Iris pigment epithelial cell (primary cell): ENCODE measurements around the gene ANKRD34A.

Experiments used
- DNase-seq: peaks from one replicate; pipeline ENCODE4 v3.0.0-alpha.2; 2011; ENCODE audit warnings: low read depth

ANKRD34A gene

DNA sequence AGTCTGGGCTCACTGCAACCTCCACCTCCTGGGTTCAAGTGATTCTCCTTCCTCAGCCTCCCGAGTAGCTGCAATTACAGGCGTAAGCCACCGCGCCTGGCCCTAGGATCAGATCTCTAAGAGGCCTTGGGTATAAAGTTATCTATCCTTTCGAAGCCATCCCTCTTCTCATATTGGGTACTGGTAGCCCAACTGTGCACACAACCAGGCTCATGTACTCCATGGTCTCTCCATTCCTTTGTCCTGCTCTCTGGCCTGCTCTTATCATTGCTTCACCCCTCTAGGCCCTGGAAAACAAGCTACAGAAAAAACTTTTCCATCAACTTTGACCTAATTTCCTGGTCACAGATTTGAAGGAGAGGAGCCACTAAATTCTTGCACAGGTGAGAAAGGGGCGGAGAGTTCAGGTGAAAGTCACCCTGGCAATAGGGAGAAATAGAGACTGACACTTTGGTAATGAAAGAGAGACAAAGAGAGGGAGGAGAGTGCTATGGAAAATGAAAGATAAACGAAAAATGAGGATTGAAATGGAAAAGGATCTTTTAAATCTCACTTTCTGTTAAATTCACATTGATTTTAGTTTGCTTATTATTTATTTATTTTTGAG, 26.0 kb upstream of the ANKRD34A start:
- DNase-seq: no peak

DNA sequence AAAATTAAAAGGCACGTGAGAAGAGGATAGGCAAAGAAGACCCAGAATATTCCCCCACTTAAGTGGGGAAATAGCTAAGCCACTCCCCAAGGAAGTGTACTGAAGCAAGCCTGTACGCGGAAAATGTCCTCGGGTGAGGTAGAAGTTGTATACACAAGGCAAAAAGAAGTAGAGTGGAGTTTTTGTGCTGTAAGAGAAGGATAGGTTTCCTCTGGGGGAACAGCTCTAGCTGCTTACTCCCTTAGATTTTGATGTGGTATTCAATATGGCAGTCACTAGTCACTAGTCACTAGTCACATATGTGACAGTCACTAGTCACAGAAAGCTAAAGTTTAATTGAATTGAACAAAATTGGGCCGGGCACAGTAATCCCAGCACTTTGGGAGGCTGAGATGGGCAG, 24.4 kb upstream of the ANKRD34A start:
- DNase-seq: no peak

DNA sequence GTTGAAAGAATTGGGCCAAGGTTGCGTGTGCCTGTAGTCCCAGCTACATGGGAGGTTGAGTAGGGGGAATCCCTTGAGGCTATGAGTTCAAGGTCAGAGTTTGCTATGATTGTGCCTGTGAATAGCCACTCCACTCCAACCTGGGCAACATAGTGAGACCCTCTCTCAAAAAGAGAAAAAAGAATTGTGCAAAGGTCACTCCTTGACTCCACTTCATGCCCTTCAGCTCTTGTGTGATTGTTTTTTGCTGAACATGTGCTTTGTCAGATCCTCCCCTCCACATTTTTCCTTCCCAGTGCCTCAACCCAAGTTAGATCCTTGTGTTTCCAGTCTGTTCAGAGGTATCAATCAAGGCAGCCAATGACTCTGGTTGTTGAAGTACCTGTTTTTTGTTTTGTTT, 23.6 kb upstream of the ANKRD34A start:
- DNase-seq: no peak

DNA sequence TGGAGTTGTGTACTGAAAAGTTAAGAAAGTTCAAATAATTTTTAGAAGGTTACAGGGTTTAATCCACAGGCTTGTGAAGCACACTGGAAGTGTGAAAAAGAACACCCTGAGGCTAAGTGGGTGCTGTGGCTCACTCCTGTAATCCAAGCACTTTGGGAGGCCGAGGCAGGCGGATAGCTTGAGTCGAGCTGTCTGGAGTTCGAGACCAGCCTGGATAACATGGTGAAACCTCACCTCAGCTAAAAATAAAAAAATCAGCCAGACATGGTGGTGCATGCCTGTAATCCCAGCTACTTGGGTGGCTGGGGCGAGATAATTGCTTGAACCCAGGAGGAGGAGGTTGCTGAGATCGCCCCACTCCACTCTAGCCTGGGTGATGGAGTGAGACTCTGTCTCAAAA, 22.2 kb upstream of the ANKRD34A start:
- no peak for DNase-seq

DNA sequence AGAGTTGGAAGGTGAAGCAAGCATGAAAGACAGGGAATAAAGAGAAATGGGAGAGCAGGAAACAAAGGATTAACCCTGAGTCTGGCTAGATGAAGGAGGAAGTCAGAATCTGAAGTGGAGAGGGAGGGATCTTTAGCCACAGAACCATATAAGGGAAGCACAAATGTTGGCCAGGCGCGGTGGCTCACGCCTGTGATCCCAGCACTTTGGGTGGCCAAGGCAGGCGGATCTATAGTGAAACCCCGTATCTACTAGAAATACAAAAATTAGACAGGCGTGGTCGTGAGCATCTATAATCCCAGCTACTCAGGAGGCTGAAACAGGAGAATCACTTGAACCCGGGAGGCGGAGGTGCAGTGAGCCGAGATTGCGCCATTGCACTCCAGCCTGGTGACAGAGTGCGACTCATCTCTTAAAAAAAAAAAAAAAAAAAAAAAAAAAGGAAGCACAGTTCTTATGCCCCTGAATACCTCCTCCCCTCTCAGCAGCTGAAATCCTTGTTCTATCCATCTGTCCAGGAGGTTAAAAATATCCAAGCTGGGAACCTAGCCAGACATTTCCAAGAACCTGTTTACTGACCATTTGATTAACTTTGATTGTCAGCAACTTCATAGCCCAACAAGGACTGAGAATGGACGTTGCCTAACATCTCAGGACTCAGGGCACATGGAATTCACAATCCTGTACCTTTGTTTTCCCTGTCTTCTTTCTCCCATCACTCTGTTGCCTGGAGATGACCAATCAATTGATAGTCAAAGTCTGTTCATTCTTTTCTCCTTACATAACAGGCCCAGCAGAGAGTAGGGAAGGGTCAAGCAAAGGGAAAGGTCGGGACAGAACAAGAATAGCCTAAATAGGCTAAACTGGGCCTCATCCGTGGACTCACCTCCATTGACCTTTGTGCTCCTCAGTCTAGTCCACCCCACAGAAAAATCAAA, 21.4 kb upstream of the ANKRD34A start:
- DNase-seq: peak; percentile 63

DNA sequence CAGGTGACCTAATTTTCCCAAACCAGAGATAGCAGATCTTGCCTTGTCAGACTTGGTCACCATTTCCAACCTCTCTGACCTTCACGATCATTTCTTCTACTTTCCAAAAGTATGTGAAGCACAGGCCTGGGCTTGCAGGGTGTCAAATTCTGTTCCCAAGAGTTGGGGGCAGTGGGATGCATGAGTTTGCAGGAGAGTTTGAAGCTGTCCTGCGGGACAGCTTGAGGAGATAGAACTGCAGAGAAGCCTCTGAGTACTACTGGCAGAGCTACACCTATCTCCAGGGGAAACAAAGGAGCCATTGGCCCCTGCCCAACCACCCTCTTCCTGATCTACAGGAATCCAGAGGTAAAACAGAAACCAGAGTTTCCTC, 20.7 kb upstream of the ANKRD34A start:
- DNase-seq: no peak

DNA sequence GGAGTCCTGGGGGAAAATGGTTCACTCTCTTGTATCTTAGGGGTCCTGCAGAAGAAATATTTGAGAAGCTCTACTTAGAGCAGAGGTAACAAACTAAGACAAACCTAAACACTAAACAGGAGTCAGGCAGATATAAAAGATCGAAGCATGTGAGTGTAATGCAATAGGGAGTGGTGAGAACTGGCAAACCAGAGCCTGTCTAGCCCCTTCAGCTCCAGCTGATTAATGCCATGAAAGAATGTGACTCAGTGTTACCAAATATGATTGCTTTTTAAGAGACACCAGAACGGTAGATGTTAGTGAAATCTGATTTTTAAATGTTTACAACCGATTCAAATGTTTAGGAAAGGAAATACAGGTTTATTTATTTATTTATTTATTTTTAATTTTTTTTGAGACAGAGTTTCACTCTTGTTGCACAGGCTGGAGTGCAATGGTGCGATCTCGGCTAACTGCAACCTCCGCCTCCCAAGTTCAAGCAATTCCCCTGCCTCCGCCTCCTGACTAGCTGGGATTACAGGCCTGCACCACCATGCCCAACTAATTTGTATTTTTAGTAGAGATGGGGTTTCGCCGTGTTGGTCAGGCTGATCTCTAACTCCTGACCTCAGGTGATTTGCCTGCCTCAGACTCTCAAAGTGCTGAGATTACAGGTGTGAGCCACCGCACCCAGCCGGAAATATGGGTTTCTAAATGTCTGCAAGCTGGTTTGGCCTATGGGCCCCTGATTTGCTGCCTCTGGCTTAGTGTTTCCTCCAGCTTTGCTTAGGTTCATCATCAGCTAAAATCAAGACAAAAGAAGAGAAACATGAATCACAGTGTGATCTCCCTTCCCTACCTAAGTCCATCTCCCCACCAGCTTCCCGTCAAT, 19.8 kb upstream of the ANKRD34A start:
- DNase-seq: no peak

DNA sequence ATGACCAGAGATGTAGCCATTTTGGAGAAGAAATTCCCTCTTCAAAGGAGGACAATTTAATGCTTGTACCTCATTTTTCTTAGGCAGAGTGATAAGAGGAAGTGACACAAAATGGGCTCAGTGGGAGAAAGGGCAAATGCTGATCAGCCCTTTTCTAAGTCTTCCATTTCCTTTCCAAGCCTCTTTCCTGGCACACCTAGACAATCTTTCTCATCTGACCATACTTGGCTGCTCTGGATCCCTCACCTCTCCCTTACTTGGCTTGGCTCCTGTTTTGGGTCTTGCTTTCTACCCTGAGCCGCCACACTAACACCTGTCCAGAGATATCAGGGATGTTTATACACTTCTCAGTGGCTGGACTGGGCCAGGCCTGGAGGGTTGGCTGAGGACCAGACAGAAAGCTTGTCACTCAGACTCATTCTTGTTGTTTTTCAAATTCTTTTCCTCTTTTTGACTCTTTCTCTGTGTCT, 18.9 kb upstream of the ANKRD34A start:
- DNase-seq: no peak

DNA sequence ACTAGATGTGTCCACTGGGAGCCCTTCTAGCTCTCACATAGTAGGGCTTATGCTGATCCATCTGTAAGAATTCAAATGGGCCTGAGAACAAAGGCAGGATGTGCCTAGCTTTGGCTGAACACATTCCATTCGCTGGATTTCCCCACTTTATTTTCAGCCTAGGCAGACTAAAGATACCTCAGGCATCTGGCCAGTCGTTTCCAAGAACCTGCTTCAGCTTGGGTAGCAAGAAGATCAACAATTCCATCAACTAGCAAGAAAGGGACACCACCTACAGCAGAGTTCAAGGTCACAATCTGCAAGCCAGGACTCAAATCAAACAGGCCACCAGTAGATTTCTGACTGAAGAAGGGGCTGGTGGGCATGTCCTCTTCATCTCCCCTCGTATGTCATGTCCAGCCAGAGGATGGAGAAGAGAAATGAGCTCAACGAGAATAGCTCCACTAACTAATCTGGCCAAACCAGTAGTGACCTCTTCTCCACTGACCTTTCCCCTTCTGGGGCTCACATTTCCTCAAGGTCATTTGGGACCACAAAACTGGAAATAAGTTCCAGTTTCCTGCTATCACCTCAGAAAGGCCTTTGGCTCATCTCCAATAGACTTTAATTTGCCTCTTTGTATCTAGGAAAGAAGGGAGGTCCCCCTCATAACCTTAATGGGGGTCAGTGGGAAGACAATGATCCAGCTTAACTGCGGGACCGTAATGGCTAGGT, 17.8 kb upstream of the ANKRD34A start:
- no peak for DNase-seq

DNA sequence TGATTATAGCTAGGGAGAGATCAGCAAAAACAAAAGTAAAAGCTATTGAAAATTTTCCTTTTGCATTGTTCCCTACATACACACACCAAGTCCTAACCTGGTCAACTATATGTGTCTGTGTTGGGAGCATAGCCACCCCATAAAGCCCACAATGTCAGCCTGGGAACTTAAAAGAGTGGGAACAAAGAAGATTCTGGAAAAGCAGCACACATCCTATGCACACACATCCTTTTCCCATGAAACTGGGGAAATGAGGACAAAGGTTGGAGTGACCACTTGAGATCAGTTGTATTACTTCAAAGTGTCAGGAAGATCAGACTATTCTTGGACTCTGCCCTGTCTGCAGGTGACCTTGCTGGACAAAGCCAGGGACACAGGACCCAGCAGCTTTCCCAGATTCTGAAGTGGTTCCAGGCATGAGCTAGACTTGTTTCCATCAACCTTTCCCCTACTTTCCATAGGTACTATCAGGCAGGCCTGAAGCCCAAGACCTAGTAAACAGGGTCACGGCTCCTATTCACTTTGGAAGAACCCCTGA, 16.2 kb upstream of the ANKRD34A start:
- DNase-seq: no peak

DNA sequence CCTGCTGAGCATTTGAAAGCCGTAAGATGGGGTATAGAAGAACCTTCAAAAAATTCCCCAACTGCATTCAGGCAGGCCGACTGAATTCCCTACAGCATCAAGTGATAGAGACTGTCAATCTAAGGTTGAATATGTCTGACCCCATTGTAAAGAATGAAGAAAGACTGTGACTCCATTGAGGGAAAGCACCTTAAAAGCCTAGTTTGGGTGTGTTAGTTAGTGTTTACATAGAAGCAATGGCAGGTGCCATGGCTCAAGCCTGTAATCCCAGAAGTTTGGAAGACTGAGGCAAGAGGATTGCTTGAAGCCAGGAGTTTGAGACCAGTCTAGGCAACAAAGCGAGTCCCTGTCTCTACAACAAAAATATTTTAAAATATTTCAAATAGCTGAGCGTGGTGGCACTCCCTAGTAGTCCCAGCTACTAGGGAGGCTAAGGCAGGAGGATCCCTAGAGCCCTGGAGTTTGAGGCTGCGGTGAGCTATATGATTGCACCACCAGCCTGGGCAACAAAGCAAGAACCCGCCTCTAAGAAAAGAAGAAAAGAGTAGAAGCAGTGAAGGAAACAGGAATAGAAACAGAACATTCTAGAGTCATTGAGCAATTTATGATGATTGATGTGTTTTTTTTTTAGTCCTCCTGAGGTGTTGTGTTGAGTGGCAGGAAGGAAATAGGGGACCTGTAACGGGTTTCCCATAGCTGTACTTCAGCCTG, 15.5 kb upstream of the ANKRD34A start:
- no peak for DNase-seq

DNA sequence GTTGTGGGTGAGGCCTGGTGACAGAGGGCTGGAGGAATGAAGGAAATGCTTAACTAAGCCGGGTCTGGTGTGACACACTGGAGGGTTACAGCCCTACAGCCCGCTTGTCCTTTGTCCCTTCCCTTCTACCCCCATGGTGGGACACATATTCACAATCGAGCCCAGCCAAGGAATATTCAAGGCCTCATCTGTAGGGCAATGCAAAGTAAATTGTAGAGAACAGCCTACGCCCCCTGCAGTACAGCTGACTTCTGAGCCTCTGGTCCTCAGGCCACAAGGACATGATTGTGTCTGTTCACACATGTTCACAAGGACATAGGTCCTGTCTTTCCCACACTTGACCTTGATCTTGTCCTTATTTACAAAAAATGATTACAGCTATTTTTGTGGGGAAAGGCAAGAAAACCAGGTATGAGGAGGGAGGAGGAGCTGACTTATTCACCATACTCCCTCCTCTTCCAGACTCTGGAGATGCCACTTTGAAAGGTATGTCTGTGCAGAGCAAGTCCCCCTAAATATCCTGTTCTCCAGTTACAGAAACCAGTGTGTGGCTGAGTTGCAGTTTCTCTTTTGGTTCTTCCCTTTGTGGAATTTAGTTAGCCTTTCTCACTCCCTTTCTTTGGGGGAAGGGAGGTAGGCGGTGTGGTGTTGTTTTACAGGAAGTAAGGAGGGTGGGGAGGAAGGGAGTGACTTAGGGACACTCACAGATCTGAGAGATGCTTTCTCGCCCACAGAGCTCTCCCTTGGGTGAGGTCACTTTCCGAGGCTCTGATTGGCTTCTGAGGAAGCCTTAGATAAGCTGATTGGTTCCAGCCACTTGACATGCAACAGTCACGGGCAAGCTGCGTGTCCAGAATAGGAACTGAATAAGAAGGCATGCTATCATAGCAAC, 14.7 kb upstream of the ANKRD34A start:
- DNase-seq: peak; percentile 100

DNA sequence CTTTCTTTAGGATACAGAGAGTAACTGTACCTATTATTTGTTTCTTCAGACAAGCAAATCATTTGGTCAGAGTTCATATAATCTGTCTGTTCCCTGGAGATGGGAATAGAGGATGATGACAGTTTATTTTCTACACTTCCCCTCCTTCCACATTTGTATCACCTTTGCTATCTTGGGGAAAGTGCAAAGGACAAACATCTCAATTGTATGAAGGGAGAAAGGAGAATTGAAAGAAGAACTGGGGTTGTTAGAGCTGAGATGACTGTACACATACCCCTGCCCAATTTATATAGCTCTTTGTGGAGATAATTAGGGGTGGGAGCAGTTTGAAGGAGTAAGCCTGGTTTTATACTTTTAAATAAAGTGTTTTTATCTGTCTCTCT, 14.1 kb upstream of the ANKRD34A start:
- no peak for DNase-seq

DNA sequence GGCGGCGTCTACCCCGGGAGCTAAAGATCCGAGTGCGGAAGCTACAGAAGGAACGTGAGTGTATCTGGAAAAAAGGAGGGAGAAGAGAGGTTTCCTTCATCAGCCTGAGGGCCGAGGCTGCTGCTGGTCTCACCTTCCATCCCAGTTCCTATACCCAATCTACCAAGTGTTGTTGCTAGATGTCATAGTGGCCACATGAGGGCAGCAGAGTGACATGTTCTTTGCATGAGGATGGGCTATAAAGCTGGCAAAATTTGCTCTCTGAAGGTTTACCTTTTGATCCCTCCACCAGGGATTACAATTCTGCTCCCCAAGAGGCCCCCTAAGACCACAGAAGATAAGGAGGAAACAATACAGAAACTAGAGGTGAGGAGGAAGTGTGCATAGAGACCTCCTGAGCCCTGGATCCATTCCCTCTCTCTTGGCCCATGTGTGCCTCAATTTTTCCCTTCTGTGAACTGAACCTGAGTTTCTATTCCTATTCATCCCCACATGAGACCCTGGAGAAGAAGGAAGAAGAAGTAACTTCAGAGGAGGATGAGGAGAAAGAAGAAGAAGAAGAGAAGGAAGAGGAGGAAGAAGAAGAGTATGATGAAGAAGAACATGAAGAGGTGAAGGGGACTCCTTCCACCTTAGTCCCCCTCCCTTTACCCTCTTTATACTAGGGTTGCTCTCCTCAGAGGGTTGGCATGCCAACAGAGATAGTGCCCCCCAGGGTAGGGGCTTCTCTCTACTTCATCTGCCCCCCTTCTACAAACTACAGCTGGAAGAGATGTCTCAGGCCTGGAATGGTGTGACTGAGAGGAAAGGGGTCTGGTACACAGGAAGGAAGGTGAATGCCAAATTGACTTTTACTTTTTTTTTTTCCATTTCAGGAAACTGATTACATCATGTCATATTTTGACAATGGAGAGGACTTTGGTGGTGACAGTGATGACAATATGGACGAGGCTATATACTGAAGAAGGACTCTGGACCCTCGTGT, 13.4 kb upstream of the ANKRD34A start:
- peak; percentile 83 for DNase-seq

DNA sequence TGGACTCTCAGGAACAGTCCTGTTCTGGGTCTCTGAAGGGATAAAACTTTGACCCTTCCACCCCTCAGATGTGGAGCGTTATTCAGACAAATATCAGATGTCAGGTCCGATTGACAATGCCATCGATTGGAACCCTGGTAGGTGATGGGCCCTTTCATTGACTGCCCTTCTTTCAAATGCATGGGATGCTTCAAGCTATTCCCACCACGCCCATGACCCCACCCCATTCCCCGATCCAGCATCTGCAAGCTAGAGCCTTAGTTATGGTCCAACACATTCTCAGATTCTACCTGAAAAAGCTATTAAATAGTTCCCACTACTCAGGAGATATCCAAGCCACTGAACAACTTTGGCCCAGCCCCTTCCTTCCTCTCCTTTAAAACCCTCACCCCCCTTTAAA, 12.6 kb upstream of the ANKRD34A start:
- DNase-seq: no peak

DNA sequence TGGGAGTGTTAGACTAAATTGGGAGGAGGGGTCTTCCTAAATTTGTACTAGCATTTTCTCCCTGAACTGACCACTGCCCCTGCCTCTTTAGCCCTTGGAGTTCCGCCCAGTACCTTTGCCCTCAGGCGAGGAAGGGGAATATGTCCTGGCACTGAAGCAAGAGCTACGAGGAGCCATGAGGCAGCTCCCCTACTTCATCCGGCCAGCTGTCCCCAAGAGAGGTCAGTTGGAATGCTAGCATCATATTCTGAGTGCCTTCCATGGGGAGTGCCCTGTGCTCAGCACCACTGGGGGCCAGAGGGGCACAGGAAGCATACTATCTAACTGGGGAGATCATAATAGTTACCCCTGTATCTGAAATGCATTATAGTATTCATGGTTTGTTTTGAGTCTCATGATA, 10.8 kb upstream of the ANKRD34A start:
- DNase-seq: no peak

DNA sequence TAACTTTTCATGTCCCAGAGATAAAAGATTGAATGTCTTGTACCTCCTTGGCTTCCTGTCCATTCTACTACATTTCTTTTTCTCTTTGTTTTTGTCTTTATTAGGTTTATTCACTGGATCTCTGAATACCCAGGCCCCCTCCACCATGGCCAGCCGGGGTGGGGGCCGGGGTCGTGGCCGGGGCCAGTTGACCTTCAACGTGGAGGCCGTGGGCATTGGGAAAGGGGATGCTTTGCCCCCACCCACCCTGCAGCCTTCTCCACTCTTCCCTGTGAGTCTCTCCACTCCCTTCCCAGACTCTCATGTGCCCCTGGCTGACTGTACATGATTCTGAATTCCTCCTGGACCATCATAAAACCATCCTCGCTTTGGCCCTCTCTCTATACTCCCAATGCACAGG, 10.3 kb upstream of the ANKRD34A start:
- DNase-seq: no peak

DNA sequence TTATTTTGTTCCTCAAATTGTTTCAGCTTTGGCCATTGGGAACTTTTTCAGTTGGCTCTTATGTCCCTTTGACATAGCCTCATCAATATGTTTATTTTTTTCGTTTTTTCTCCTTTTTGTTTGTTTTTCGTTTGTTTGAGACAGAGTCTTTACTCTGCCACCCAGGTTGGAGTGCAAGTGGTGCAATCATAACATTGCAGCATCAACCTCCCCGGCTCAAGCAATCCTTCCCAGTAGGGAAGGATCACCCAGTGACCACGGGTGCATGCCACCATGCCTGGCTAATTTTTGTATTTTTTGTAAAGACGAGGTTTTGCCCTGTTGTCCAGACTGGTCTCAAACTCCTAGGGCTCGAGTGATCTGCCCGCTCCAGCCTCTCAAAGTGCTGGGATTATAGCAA, 8.2 kb upstream of the ANKRD34A start:
- no peak for DNase-seq

DNA sequence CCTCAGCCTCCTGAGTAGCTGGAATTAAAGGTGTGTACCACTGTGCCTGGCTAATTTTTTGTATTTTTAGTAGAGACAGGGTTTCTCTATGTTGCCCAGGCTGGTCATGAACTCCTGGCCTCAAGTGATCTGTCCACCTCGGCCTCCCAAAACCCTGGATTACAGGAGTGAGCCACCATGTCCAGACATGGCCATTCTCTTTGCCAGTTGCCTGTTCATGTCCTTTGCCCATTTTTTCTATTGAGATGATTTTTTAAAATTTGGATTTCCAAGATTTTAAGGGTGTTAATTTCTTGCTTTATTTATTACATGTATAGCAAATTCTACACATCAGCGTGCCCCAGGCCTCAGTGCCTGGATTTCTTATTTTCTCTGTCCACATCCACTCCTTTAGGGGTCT, 2.9 kb upstream of the ANKRD34A start:
- DNase-seq: no peak
